Activated T-cell treated with anti-CD3 and anti-CD28 coated beads, Interleukin-2, amount 50 U/mL, for 24 hours (primary cell): ENCODE measurements around the gene PDE7B.

Experiments used
- DNase-seq: peaks from one replicate; pipeline ENCODE4 v3.0.0-alpha.2; 2020
- H3K27ac Mint-ChIP-seq: 2 replicates; pipeline ENCODE4 v1.8.0; 2020; ENCODE audit warnings: mild to moderate bottlenecking, mixed read lengths
- H3K27me3 Mint-ChIP-seq: 2 replicates; pipeline ENCODE4 v1.8.0; 2020; ENCODE audit warnings: mixed read lengths
- H3K36me3 Mint-ChIP-seq: 2 replicates; pipeline ENCODE4 v1.8.0; 2020; ENCODE audit warnings: low read depth, mixed read lengths
- H3K4me1 Mint-ChIP-seq: 2 replicates; pipeline ENCODE4 v1.8.0; 2020; ENCODE audit warnings: low read depth, mixed read lengths
- H3K4me3 Mint-ChIP-seq: 2 replicates; pipeline ENCODE4 v1.8.0; 2020; ENCODE audit warnings: mild to moderate bottlenecking, moderate library complexity, mixed read lengths
- H3K9me3 Mint-ChIP-seq: 2 replicates; pipeline ENCODE4 v1.8.0; 2020; ENCODE audit warnings: mixed read lengths

PDE7B gene

GRCh38 chr6:135888818-135889217, 37.3 kb downstream of the PDE7B start:
- peaks cover 8% of the 10 kb centered on the region for H3K4me1 Mint-ChIP-seq
- H3K27me3 Mint-ChIP-seq = no peaks in the 10 kb centered on the region
- no peak overlapping the region for H3K27ac Mint-ChIP-seq
- no peaks in the 10 kb centered on the region for H3K36me3 Mint-ChIP-seq
- no peaks in the 10 kb centered on the region for H3K9me3 Mint-ChIP-seq
- DNase-seq = no peak
- H3K4me3 Mint-ChIP-seq = no peak overlapping the region

- Mint-ChIP-seq H3K27me3 (no peaks in the 10 kb centered on the region), H3K4me1 (no peaks in the 10 kb centered on the region), H3K27ac (no peak overlapping the region), H3K9me3 (no peaks in the 10 kb centered on the region), H3K36me3 (no peaks in the 10 kb centered on the region), H3K4me3 (no peak overlapping the region)
- no peak for DNase-seq
Measured at GRCh38 chr6:135890876-135891275, 39.4 kb downstream of the PDE7B start.

GRCh38 chr6:135891710-135892109, 40.2 kb downstream of the PDE7B start:
- no peaks in the 10 kb centered on the region for H3K9me3 Mint-ChIP-seq
- no peaks in the 10 kb centered on the region for H3K27me3 Mint-ChIP-seq
- no peak overlapping the region for H3K27ac Mint-ChIP-seq
- peaks cover 3% of the 10 kb centered on the region for H3K4me1 Mint-ChIP-seq
- DNase-seq = no peak
- no peaks in the 10 kb centered on the region for H3K36me3 Mint-ChIP-seq
- H3K4me3 Mint-ChIP-seq = no peak overlapping the region

GRCh38 chr6:135895231-135895911, 43.9 kb downstream of the PDE7B start:
- H3K4me3 Mint-ChIP-seq = no peak overlapping the region
- no peak overlapping the region for H3K27ac Mint-ChIP-seq
- H3K4me1 Mint-ChIP-seq = peaks cover 18% of the 10 kb centered on the region
- H3K36me3 Mint-ChIP-seq = no peaks in the 10 kb centered on the region
- DNase-seq = no peak
- no peaks in the 10 kb centered on the region for H3K9me3 Mint-ChIP-seq
- H3K27me3 Mint-ChIP-seq = no peaks in the 10 kb centered on the region

- Mint-ChIP-seq H3K27me3 (no peaks in the 10 kb centered on the region), H3K4me3 (no peak overlapping the region), H3K36me3 (no peaks in the 10 kb centered on the region), H3K27ac (no peak overlapping the region), H3K9me3 (no peaks in the 10 kb centered on the region), H3K4me1 (peaks cover 33% of the 10 kb centered on the region)
- DNase-seq = no peak
Measured at GRCh38 chr6:135897087-135897486, 45.6 kb downstream of the PDE7B start.

GRCh38 chr6:135901774-135902524, 50.4 kb downstream of the PDE7B start:
- Mint-ChIP-seq H3K9me3 (no peaks in the 10 kb centered on the region), H3K27ac (peak overlapping the region; percentile 59), H3K36me3 (no peaks in the 10 kb centered on the region), H3K4me1 (peaks cover 44% of the 10 kb centered on the region), H3K4me3 (peak overlapping the region; percentile 35), H3K27me3 (no peaks in the 10 kb centered on the region)
- no peak for DNase-seq

- Mint-ChIP-seq H3K4me3 (no peak overlapping the region), H3K27me3 (no peaks in the 10 kb centered on the region), H3K4me1 (peaks cover 37% of the 10 kb centered on the region), H3K36me3 (no peaks in the 10 kb centered on the region), H3K27ac (no peak overlapping the region), H3K9me3 (no peaks in the 10 kb centered on the region)
- no peak for DNase-seq
Measured at GRCh38 chr6:135902756-135903331, 51.3 kb downstream of the PDE7B start.

GRCh38 chr6:135904666-135905065, 53.2 kb downstream of the PDE7B start:
- H3K27me3 Mint-ChIP-seq = no peaks in the 10 kb centered on the region
- H3K27ac Mint-ChIP-seq = no peak overlapping the region
- H3K9me3 Mint-ChIP-seq = no peaks in the 10 kb centered on the region
- H3K36me3 Mint-ChIP-seq = no peaks in the 10 kb centered on the region
- no peak overlapping the region for H3K4me3 Mint-ChIP-seq
- DNase-seq = no peak
- H3K4me1 Mint-ChIP-seq = peaks cover 35% of the 10 kb centered on the region

GRCh38 chr6:135905604-135906300, 54.3 kb downstream of the PDE7B start:
- Mint-ChIP-seq H3K27me3 (no peaks in the 10 kb centered on the region), H3K4me3 (no peak overlapping the region), H3K4me1 (peaks cover 34% of the 10 kb centered on the region), H3K36me3 (no peaks in the 10 kb centered on the region), H3K27ac (no peak overlapping the region), H3K9me3 (no peaks in the 10 kb centered on the region)
- no peak for DNase-seq

GRCh38 chr6:135906542-135906941, 55.0 kb downstream of the PDE7B start:
- H3K4me3 Mint-ChIP-seq = no peak overlapping the region
- no peaks in the 10 kb centered on the region for H3K36me3 Mint-ChIP-seq
- H3K27ac Mint-ChIP-seq = no peak overlapping the region
- peaks cover 28% of the 10 kb centered on the region for H3K4me1 Mint-ChIP-seq
- no peaks in the 10 kb centered on the region for H3K9me3 Mint-ChIP-seq
- no peak for DNase-seq
- no peaks in the 10 kb centered on the region for H3K27me3 Mint-ChIP-seq

GRCh38 chr6:135906972-135907465, 55.5 kb downstream of the PDE7B start:
- Mint-ChIP-seq H3K4me1 (peaks cover 23% of the 10 kb centered on the region), H3K36me3 (no peaks in the 10 kb centered on the region), H3K9me3 (no peaks in the 10 kb centered on the region), H3K4me3 (no peak overlapping the region), H3K27me3 (no peaks in the 10 kb centered on the region), H3K27ac (no peak overlapping the region)
- no peak for DNase-seq

- Mint-ChIP-seq H3K4me3 (no peak overlapping the region), H3K27me3 (no peaks in the 10 kb centered on the region), H3K9me3 (no peaks in the 10 kb centered on the region), H3K36me3 (no peaks in the 10 kb centered on the region), H3K27ac (no peak overlapping the region), H3K4me1 (peaks cover 8% of the 10 kb centered on the region)
- DNase-seq = peak; percentile 53
Measured at GRCh38 chr6:135909737-135910387, 58.4 kb downstream of the PDE7B start.

- Mint-ChIP-seq H3K36me3 (no peaks in the 10 kb centered on the region), H3K9me3 (no peaks in the 10 kb centered on the region), H3K27ac (no peak overlapping the region), H3K4me3 (no peak overlapping the region), H3K4me1 (peaks cover 8% of the 10 kb centered on the region), H3K27me3 (no peaks in the 10 kb centered on the region)
- no peak for DNase-seq
Measured at GRCh38 chr6:135910790-135911618, 59.5 kb downstream of the PDE7B start.
